Astrocyte (in vitro differentiated cells and primary cell): ENCODE data around the gene DOCK10. TPM values are rescaled to one million over a fixed set of nuclear protein-coding genes. Genes with fewer than 3 reads are reported as not detected.
A peak's percentile ranks its signal among the peaks of the same experiment; 100 is the strongest.

Experiments
- DNase-seq: peaks from one replicate; pipeline ENCODE4 v3.0.0-alpha.2; 2010; ENCODE audit warnings: low read depth
- FAIRE-seq: peaks from 2 replicates; lab custom pipeline; 2011; peaks lifted over from hg19 to GRCh38; lab: Jason Lieb, UNC
- H2AFZ ChIP-seq: 2 replicates; pipeline ENCODE4 v1.6.0; 2012; ENCODE audit warnings: low read depth, low read length, inconsistent platforms
- H3K27ac ChIP-seq: 2 replicates; pipeline ENCODE4 v1.5.1; 2011; ENCODE audit warnings: low read depth, low read length, inconsistent platforms
- H3K27me3 ChIP-seq: 2 replicates; pipeline ENCODE4 v1.6.0; 2011; ENCODE audit warnings: low read length, inconsistent platforms; ENCODE audit not compliant: insufficient read depth
- H3K36me3 ChIP-seq: 2 replicates; pipeline ENCODE4 v1.5.1; 2011; ENCODE audit warnings: low read length, inconsistent platforms; ENCODE audit not compliant: insufficient read depth
- H3K4me1 ChIP-seq: 2 replicates; pipeline ENCODE4 v1.5.1; 2011; ENCODE audit warnings: low read length, inconsistent platforms; ENCODE audit not compliant: insufficient read depth
- H3K4me2 ChIP-seq: 2 replicates; pipeline ENCODE4 v1.6.0; 2012; ENCODE audit warnings: low read length, inconsistent platforms
- H3K4me3 ChIP-seq: 2 replicates; pipeline ENCODE4 v1.5.1; 2011; ENCODE audit warnings: low read depth, mild to moderate bottlenecking, low read length, inconsistent platforms; ENCODE audit not compliant: insufficient read depth
- H3K79me2 ChIP-seq: 2 replicates; pipeline ENCODE4 v1.6.0; 2012; ENCODE audit warnings: mild to moderate bottlenecking, low read length, inconsistent platforms; ENCODE audit not compliant: insufficient read depth
- H3K9ac ChIP-seq: 2 replicates; pipeline ENCODE4 v1.6.0; 2012; ENCODE audit warnings: mild to moderate bottlenecking, low read length, inconsistent platforms
- H3K9me3 ChIP-seq: 2 replicates; pipeline ENCODE4 v1.5.1; 2012; ENCODE audit warnings: low read depth, mild to moderate bottlenecking, low read length, inconsistent platforms; ENCODE audit not compliant: insufficient read depth
- H4K20me1 ChIP-seq: 2 replicates; pipeline ENCODE4 v1.6.0; 2012; ENCODE audit warnings: low read length, inconsistent platforms; ENCODE audit not compliant: insufficient read depth
- H3K27ac Mint-ChIP-seq: one replicate; pipeline ENCODE4 v1.8.0; 2021; ENCODE audit warnings: mild to moderate bottlenecking, mixed read lengths; ENCODE audit not compliant: unreplicated experiment
- H3K27me3 Mint-ChIP-seq: one replicate; pipeline ENCODE4 v1.8.0; 2021; ENCODE audit warnings: low read depth, mixed read lengths; ENCODE audit not compliant: unreplicated experiment
- H3K36me3 Mint-ChIP-seq: one replicate; pipeline ENCODE4 v1.8.0; 2021; ENCODE audit warnings: low read depth, mixed read lengths; ENCODE audit not compliant: unreplicated experiment
- H3K4me1 Mint-ChIP-seq: one replicate; pipeline ENCODE4 v1.8.0; 2021; ENCODE audit warnings: low read depth, mixed read lengths; ENCODE audit not compliant: unreplicated experiment
- H3K4me3 Mint-ChIP-seq: one replicate; pipeline ENCODE4 v1.8.0; 2021; ENCODE audit warnings: mild to moderate bottlenecking, moderate library complexity, mixed read lengths; ENCODE audit not compliant: unreplicated experiment
- H3K9me3 Mint-ChIP-seq: one replicate; pipeline ENCODE4 v1.8.0; 2021; ENCODE audit warnings: mild to moderate bottlenecking, mixed read lengths; ENCODE audit not compliant: unreplicated experiment
- CTCF ChIP-seq: IDR thresholded peaks from 2 replicates; pipeline ENCODE4 v1.5.1; 2011; ENCODE audit warnings: low read depth, mild to moderate bottlenecking, inconsistent platforms, low read length, moderate library complexity; ENCODE audit not compliant: insufficient read depth
- EZH2 ChIP-seq: IDR thresholded peaks from 2 replicates; pipeline ENCODE4 v1.6.1; 2012; ENCODE audit warnings: mild to moderate bottlenecking, low read length, inconsistent platforms; ENCODE audit not compliant: insufficient read depth
- total RNA-seq: library from RNA; stranded (reverse); gene quantifications from 2 replicates; pipeline ENCODE4 v1.2.1, GENCODE V29; 2021

Gene DOCK10
- total RNA-seq, 1 donor from 2014 or later, result 7.7 TPM

- H3K27ac Mint-ChIP-seq, result no peak overlapping the region
- H3K4me2 ChIP-seq, result peak overlapping the region; percentile 81
- TF ChIP-seq EZH2 (no peak), CTCF (no peak)
- H3K36me3 Mint-ChIP-seq, result peaks cover 2% of the 10 kb centered on the region
- H3K9ac ChIP-seq, result peak overlapping the region; percentile 50
- H3K4me3 Mint-ChIP-seq, result no peak overlapping the region
- no peaks in the 10 kb centered on the region for H3K27me3 ChIP-seq
- DNase-seq (peak; percentile 23), FAIRE-seq (no peak)
- peaks cover 3% of the 10 kb centered on the region for H3K79me2 ChIP-seq
- H3K4me1 ChIP-seq, result peaks cover 19% of the 10 kb centered on the region
- peaks cover under 1% of the 10 kb centered on the region for H4K20me1 ChIP-seq
- H3K36me3 ChIP-seq, result no peaks in the 10 kb centered on the region
- no peaks in the 10 kb centered on the region for H3K9me3 ChIP-seq
- H3K27me3 Mint-ChIP-seq, result no peaks in the 10 kb centered on the region
- H2AFZ ChIP-seq, result no peak overlapping the region
- H3K4me3 ChIP-seq, result peak overlapping the region; percentile 15
- peaks cover 7% of the 10 kb centered on the region for H3K4me1 Mint-ChIP-seq
- H3K27ac ChIP-seq, result peak overlapping the region; percentile 52
- H3K9me3 Mint-ChIP-seq, result no peaks in the 10 kb centered on the region
Observed at GRCh38 chr2:224982226-224982625, 60.0 kb downstream of the DOCK10 start.

- TF ChIP-seq CTCF, result no peak
- TF ChIP-seq EZH2, result no peak
- Histone ChIP-seq H3K36me3 (no peaks in the 10 kb centered on the region), H2AFZ (no peak overlapping the region), H3K9ac (no peak overlapping the region), H3K9me3 (no peaks in the 10 kb centered on the region), H3K27ac (no peak overlapping the region), H3K4me1 (no peaks in the 10 kb centered on the region), H3K4me2 (no peak overlapping the region), H3K4me3 (no peak overlapping the region), H4K20me1 (peaks cover 3% of the 10 kb centered on the region), H3K27me3 (no peaks in the 10 kb centered on the region), H3K79me2 (no peaks in the 10 kb centered on the region)
- Mint-ChIP-seq H3K36me3 (no peaks in the 10 kb centered on the region), H3K4me3 (no peak overlapping the region), H3K27ac (peak overlapping the region; percentile 4), H3K4me1 (peaks cover 13% of the 10 kb centered on the region), H3K9me3 (no peaks in the 10 kb centered on the region), H3K27me3 (no peaks in the 10 kb centered on the region)
- DNase-seq (no peak), FAIRE-seq (peak; percentile 29)
Observed at GRCh38 chr2:224976629-224977525, 65.4 kb downstream of the DOCK10 start.

GRCh38 chr2:224975761-224976160 is 66.5 kb downstream of the DOCK10 start:
- Histone ChIP-seq H3K9me3 (no peaks in the 10 kb centered on the region), H3K36me3 (no peaks in the 10 kb centered on the region), H3K27ac (no peak overlapping the region), H3K4me3 (no peak overlapping the region), H3K27me3 (no peaks in the 10 kb centered on the region), H3K9ac (no peak overlapping the region), H2AFZ (no peak overlapping the region), H4K20me1 (peaks cover 3% of the 10 kb centered on the region), H3K4me1 (no peaks in the 10 kb centered on the region), H3K4me2 (no peak overlapping the region), H3K79me2 (no peaks in the 10 kb centered on the region)
- DNase-seq (no peak), FAIRE-seq (no peak)
- H3K4me3 Mint-ChIP-seq, result no peak overlapping the region
- TF ChIP-seq EZH2 (no peak), CTCF (no peak)
- H3K36me3 Mint-ChIP-seq, result no peaks in the 10 kb centered on the region
- H3K4me1 Mint-ChIP-seq, result peaks cover 13% of the 10 kb centered on the region
- no peaks in the 10 kb centered on the region for H3K9me3 Mint-ChIP-seq
- no peaks in the 10 kb centered on the region for H3K27me3 Mint-ChIP-seq
- no peak overlapping the region for H3K27ac Mint-ChIP-seq
